Spleen (tissue), 7 donors: ENCODE measurements around the gene CDH13.

ENCODE experiments used
- CTCF ChIP-seq, 11 experiments: fragments of 200-600 bp in 7 of 11; fragments of 450-650 bp in 4 of 11; sonication (generic) in 4 of 11; IDR thresholded peaks in 8 of 11; conservative IDR thresholded peaks in 3 of 11; 1 replicate in 7 of 11; 2 replicates in 4 of 11; pipeline versions ENCODE4 v1.4.0 to v1.8.0; 2016 to 2021; ENCODE audit warnings: antibody characterized with exemption in 11 of 11, inconsistent platforms in 4 of 11, mild to moderate bottlenecking in 1 of 11
- POLR2A ChIP-seq, 3 donors: fragments of 450-650 bp; IDR thresholded peaks; one replicate each; pipeline ENCODE4 v1.5.1; 2017; ENCODE audit warnings: antibody characterized with exemption in 3 of 3, mild to moderate bottlenecking in 1 of 3
- POLR2AphosphoS5 ChIP-seq, 3 donors: sonication (generic); formaldehyde crosslinking; IDR thresholded peaks; one replicate each; pipeline ENCODE4 v1.5.1; 2017; ENCODE audit warnings: antibody characterized with exemption in 3 of 3
- donor health status: DM: no; HTN: no; CAD: no; lungs with moderate emphysema.
- donor health status: DM: no; HTN: no; CAD: no.
- donor health status: DM: no; HTN: no; CAD: no.

- TF ChIP-seq CTCF (IDR thresholded peaks at IDR 0.05 in 8 of 11, conservative IDR thresholded peaks at IDR 0.05 in 3 of 11) (no peak), POLR2AphosphoS5 (IDR thresholded peaks at IDR 0.05) (no peak), POLR2A (IDR thresholded peaks at IDR 0.05) (no peak)
Measured at GRCh38 chr16:83160287-83161020, 533.7 kb downstream of the CDH13 start.
